HG03575 (cell line): ENCODE data around the gene C20orf202.

Experiments
- ATAC-seq: cut with Tn5 transposase; IDR thresholded peaks from one replicate; pipeline ENCODE4 v1.9.1; 2021; ENCODE audit not compliant: unreplicated experiment, insufficient number of reproducible peaks, low FRiP score; ENCODE audit errors: extremely low read depth

The C20orf202 gene

DNA sequence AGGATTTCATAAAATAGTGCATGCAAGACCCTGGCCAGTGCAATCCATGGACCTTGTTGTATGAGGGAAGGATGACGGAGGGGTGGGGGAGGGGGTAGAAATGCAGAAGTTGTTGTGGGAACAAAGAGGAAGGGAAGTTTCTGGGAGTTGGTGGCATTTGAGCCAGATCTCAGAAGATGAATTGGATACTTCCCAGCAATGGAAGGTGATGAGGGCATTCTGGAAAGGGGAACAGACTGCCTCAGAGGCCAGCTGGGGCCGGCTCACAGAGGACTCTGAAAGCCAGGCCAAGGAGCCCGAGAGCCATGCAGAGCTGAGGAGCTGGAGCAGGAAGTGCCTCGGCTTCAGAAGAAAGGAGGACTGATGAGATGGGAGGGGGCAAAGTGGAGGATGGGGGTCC lies 21.1 kb upstream of the C20orf202 start:
- ATAC-seq: no peak

DNA sequence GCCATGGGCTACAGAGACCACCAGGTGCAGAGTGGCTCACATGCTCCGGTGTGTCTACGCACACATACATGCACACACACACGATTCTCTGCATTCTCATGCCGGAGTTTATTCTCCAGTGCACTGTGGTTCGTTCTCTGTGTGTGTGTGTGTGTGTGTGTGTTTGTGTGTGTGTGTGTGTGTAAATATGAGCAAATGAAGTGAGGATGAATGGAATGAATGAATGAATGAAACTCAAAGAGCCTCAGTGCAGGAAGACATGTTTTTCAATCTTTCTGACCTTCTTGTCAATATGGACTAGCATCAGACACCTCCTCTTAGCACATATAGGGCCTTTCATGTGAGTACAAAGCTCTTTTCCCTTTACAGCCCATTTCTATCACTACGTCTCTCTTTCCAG lies 20.1 kb upstream of the C20orf202 start:
- ATAC-seq: no peak

DNA sequence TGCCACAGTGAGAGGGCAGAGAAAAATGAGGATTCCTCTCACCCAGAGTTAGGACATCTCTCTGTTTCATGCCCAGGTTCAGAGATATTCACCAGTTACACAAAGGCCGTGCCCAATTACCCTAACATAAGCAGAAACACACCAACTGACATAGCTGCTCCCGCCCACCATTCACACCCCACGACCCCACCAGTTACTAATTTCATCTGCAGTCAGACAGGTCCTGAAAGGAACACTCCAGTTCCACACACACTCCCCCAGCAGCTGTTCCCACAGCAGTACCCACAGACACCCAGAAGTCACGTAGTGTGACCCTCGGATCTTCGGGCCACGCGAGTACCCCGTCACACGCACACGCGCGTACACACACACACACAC lies 19.0 kb upstream of the C20orf202 start:
- no peak for ATAC-seq

DNA sequence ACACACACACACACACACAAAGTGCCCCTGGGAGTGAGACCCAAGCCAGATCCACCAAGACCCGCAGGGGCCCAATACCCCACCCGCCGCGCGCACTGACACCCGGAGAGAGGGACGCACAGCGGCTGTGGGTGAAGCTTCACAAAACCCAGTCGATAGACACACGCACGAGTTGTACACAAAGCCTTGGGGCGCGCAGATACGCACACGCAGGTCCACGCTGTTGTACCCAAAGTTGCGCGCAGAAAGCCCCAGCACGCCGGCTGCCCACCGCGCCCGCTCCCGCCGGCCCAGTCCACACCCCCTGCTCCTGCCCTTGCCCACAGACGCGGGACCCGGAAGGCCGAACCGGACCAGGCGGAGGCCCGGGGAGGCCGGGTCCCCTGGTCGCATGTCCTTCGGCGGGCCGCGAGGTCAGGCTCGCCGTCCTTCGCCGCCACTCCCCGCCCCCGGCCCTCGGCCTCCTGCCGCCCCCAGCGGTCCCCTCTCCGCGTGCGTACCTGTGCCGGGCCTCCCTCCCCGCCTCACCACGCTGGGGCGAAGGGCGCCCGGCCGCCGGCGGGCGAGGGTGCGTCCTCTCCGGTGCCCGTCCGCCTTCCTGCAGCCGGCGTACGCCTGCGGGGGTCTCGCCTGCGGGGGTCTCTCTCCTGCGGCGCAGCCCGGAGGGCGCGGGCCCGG lies 18.5 kb upstream of the C20orf202 start, which contains the start of gene TMEM74B:
TMEM74B (minus strand) TSS at position 344 of the 678 bp plus-strand sequence. CDS start 1,180 bp downstream, outside the sequence.
- no peak for ATAC-seq

DNA sequence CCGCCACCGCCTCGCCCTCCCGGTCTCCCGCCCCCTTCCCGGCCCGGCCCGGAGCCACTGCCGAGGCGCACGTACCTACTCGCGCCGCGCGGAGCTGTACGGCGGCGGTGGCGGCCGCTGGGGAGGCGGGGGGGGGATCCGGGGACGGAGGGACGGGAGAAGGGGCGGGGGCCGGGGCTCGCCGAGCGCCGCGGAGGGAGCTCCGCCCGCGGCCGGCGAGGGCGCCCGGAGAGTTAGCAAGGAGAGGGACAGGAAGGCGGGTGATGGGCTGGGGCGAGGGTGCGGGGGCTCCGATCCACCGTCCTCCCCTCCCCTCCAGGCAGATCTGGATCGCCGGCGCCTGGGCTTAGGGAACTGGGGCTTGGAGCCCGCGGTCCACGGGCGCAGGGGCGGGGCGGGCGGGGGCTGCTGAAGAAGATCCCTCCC lies 17.9 kb upstream of the C20orf202 start:
- ATAC-seq: no peak

DNA sequence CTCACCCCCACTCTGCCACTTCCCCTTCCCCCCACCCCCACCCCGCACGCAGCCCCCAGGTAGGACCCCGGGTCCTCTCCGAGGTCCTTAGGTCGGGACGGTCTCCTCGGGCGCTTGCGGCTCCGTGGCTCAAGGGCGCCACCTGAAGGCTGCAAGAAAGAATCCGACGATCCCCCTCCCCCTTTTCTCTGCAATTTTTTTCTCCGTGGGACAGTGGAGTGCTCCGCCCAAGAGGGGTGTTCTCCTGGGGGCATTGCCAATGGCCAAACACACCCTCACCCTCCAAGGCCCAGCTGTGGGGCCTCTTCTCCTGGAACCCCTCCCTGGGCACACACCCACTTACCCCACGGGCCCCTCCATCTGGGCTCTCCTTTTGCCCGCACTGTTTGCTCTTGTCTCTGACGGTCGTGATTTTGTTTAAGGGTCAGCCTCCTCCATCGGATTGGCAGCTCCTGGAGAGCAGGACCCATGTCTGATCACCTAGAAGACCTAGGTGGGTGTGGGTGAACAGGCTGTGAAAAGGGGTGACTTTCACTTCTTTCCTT lies 17.4 kb upstream of the C20orf202 start:
- ATAC-seq: no peak

DNA sequence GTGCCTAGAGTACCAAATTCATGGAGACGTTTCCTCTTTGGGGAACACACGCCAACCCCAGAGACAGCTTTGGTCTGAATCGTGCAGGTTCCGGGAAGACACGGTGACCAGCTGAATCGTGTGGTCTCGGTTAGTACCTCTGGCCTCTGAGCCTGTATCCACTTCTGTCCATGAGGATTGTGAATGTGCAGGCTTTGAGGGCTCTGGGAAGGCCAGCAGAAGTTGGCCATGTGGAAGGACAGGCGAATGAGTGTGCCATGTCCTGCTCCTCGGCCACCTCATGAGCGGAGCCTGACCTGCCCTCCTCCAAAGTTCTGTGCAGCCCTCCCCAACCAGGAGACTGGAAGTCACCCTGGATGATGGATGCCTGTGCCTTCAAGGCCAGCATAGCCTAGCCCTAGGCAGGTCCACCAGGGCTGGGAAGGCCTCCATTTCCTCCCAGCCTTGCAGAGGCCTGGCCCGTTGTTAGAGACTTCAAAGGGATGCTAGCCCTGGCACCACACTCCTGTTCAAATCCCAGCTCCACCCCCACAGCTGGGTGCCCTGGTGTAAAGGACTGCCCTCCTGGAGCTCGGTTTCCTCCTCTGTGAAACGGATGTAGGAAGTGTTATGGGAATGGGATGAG lies 16.8 kb upstream of the C20orf202 start:
- ATAC-seq: no peak

DNA sequence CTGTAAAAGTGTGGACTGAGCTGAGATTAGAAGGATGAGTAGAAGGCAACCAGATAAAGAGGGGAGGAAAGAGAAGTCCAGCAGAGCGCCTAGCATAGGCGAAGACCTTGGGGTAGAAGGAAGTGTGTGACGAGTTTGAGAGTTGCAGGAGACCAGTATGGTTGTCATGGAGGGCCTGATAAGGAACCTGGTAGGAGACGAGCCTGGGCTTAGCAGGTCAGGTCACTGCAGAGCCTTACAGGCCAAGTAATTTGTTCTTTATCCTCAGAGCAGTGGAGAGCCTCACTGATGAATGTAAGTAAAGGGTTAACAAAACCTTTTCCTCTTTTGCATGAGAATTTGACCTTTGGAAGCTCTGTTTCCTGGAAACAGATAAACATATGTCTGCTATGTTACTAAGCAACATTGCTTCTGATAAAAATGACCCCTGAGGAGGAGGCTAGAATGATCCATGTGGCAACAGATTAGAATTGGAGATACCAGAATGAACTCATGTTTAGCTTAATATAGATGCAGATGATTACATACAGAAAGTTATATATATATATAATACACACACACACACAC lies 15.6 kb upstream of the C20orf202 start:
- ATAC-seq: no peak

DNA sequence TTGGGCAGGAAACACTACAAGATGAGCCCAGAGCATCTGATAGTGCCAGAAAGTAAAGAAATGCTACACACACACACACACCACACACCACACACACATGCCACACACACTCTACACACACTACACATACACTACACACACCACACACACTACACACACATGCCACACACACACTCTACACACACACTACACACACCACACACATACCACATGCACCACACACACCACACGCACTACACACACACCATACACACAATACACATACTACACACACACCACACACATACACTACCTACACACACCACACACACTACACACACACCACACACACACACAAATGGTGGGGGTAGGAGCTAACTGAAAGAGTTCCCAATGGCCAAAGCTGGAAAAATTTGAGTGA lies 14.9 kb upstream of the C20orf202 start:
- ATAC-seq: no peak

DNA sequence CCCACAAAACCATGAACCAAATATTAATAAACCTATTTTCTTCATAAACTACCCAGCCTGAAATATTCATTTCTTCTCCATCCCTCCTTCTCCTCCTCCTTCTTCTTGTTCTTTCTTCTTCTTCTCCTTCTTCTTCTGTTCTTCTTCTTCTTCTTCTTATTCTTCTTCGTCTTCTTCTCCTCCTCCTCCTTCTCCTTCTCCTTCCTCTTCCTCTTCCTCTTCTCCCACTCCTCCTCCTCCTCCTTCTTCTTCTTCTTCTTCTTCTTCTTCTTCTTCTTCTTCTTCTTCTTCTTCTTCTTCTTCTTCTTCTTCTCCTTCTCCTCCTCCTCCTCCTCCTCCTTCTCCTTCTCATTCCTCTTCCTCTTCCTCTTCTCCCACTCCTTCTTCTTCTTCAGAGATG lies 13.4 kb upstream of the C20orf202 start:
- no peak for ATAC-seq

DNA sequence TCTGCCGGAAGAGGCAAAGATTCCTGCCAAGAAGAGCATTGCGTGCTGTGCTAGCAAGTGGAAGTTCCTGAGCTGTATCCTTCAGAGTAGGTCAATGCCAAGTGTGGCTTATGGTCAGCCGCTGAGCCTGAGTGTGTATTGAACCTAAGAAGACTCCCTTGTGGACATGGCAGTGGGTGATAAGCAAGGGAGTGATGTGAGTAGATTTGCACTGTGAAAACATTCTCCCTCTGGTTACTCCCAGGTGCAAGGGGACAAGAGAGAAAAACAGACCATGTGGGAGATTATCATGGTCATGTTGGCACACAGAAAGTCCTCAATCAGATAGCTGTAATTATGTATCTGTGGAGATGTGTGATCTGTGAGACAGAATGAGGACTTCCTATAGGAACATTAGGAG lies 12.4 kb upstream of the C20orf202 start:
- no peak for ATAC-seq

DNA sequence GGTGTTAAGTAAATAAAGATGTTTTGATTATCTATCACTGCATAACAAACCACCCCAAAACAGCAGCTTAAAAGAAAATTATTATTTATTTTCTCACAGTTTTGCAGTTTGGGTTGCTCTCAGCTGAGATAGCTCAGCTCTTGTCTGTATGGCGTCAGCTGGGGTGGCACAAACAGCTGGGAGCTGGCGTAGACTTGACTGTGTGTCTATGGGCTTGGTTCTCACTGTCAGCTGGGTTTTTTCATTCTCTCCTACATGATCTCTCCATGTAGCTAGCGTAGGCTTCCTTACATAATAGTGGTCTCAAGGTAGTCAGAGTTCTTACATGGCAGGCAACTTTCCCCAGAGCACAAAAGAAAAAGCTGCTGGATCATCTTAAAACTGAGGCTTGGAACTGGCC lies 12.0 kb upstream of the C20orf202 start:
- ATAC-seq: no peak

DNA sequence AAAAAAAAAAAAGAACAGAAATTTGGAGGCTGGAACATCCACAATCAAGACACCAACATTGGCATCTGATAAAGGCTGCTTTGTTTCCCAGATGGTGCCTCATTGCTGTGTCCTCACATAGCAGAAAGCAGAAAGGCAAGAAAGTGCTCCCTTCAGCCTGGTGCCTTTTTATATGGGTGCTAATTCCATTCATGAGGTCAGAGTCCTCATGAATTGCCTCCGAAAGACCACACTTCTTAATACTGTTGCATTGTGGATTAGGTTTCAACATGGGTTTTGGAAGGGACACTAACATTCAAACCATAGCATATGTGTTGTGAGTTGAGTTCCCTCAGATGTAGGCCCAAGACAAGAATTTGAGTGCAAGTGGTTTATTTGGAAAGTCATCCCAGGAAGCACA lies 8.0 kb upstream of the C20orf202 start:
- ATAC-seq: no peak

DNA sequence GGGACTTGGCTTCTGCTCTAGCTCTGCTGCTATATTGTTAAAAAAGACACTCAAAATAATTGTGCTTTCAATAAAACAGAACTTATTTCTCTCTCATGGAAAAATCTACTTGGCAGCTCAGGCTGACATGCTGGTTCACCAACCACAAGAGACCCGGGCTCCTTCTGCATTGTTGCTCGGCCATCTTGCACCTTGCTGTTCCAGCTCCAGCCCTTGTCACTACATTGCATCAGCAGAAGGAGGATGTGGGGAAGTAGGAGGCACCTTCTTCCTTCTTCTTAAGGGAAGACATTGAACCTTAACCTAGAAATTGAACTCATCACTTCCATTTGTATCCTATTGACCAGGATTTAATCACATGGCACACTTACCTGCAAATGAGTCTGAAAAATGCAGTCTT lies 6.6 kb upstream of the C20orf202 start:
- ATAC-seq: no peak

DNA sequence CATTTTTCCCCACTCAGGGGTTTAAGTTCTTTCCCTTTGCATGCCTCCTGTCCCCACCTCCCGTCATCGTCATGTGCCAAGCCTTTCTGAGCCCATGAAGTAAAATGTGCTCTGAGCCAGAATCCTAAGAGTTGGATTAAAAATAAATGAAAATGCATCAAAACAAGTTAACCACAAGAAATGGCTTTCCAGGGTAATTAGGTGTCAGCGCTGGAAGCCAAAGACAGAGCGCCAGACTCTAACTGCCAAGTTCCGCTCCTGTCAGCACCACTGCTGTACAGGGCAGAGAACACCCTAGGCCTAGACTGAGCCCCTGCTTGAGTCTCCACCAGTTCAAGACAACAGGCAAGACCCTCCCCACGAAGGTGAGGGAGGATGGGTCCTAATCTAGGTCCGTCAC lies 5.5 kb upstream of the C20orf202 start:
- ATAC-seq: no peak

DNA sequence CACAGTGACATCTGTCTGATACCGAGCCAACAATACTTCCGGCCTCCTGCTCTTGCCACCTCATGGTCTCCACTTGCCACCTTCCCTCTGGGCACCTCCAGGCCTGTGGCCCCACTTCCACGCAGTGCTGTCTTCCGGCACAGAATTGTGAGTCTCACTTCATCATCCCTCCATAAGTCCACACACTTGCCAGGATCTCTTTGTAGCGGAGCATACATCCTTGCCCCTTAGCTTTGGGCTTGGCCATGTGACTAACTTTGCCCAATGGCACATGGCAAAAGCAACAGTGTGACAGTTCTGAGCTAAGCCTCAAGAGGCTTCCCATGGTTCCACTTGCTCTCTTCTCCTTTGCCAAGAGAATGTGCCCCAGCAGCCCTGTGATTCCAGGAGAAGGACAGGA lies 4.5 kb upstream of the C20orf202 start:
- ATAC-seq: no peak

DNA sequence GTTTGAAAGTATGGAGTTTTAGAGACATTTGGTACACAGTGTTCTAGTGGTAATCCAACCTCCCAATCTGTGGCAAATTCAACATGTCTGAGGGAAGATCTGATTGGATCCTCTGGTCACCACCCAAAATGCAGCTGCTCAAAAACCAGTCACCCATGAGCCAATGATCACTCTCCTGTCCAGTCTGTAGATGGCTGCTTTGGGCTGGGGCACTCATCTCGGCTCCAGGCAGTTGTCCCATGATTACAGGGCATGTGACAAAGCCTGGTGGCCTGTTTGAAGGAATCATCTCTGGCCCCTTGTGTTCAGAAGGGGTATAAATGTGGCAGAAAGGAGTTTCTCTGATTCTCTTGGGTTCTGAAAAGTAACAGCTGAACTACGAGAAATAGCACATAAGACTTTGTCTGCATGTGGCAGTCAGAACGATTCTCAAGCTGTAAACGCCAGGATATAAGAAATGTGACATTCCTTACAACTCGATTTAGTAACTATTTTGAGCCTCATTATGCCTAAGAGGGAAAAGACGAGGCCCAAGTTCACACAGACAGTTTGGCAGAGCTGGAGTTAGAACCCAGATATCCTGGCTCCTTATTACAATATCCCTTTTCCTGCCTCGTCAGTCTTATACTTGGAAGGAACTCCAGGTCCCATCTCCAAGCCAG lies 3.9 kb upstream of the C20orf202 start:
- no peak for ATAC-seq

DNA sequence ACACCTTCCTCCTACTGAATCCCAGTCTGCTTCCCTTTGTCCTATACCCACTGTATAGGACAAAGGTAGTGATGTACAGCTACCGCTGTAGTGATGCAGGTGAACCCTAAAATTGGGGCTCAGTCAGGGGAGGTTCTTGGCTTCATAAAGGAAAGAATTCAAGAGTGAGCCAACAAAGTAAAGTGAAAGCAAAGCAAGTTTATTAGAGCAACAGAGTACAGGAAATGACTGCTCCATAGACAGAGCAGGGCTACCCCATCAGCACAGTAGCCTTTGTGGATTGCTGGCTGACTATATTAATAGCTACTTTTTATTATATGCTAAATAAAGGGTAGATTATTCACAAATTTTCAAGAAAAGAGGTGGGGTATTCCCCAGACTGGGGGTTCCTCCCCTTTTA lies 3.3 kb upstream of the C20orf202 start:
- no peak for ATAC-seq

DNA sequence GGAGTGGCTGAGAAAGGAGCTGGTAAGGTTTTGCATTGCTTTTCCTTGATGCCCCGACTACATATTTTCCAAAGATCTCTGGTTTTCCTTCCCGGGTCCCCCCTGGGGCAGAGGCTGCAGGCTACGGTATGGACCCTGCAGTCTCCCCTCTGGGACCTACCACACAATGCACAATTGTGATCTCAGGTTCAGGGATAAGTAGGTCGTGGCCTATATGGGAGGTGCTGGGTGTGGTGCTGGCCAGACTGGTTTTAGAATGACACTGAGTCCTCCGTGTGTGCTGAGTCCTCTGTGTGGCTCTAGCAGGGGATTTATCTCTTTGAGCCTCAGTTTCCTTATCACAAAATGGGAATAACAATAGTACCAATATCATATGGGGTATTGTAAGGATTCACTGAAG lies 376 bp downstream of the C20orf202 start:
- ATAC-seq: no peak

DNA sequence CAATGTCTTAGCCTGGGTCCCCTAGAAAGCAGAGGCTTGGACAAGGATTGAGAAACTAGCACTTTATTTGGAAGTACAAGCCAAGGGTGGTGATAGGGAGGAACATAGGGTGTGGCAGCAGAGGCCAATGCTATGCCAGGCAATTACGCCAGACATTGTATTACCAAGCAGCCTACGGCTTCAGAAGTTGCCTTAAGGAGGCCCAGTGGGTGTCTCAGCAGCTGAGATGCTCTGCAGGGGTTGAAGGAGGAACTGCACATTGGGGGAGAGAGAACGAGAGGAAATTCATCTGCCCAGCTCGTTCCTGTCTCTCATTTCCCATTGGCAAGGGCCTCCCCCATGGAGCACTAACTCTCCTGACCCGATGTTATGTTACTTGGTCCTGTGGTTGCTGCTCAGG lies 859 bp downstream of the C20orf202 start:
- no peak for ATAC-seq
